ENCODE measurements around the gene SORCS1.

SORCS1 gene

GRCh38 chr10:106746868-106747267 lies 417.6 kb downstream of the SORCS1 start:
- no peak overlapping the region for H3K4me3 ChIP-seq (ENCODE audit: low read depth, low read length)
- TF ChIP-seq MYC (IDR thresholded peaks at IDR 0.05; ENCODE audit: low read depth, low read length) (no peak), POLR2A (IDR thresholded peaks at IDR 0.05; ENCODE audit: extremely low read depth, insufficient read length) (no peak), CTCF (IDR thresholded peaks at IDR 0.05; ENCODE audit: low read depth, low read length) (no peak), MAX (IDR thresholded peaks at IDR 0.05; ENCODE audit: low read depth, low read length) (no peak)
- no peak for DNase-seq (ENCODE audit: low read depth)

- DNase-seq (ENCODE audit: low read depth): no peak
- H3K4me3 ChIP-seq (ENCODE audit: low read depth, low read length): no peak overlapping the region
- TF ChIP-seq MAX (IDR thresholded peaks at IDR 0.05; ENCODE audit: low read depth, low read length) (no peak), CTCF (IDR thresholded peaks at IDR 0.05; ENCODE audit: low read depth, low read length) (no peak), MYC (IDR thresholded peaks at IDR 0.05; ENCODE audit: low read depth, low read length) (no peak), POLR2A (IDR thresholded peaks at IDR 0.05; ENCODE audit: extremely low read depth, insufficient read length) (no peak)
These were observed 423.4 kb downstream of the SORCS1 start for GRCh38 chr10:106741006-106741530.

- no peak for DNase-seq (ENCODE audit: low read depth)
- TF ChIP-seq MYC (IDR thresholded peaks at IDR 0.05; ENCODE audit: low read depth, low read length) (no peak), MAX (IDR thresholded peaks at IDR 0.05; ENCODE audit: low read depth, low read length) (no peak), POLR2A (IDR thresholded peaks at IDR 0.05; ENCODE audit: extremely low read depth, insufficient read length) (no peak), CTCF (IDR thresholded peaks at IDR 0.05; ENCODE audit: low read depth, low read length) (no peak)
- H3K4me3 ChIP-seq (ENCODE audit: low read depth, low read length): no peak overlapping the region
These were observed 424.4 kb downstream of the SORCS1 start for GRCh38 chr10:106740071-106740470.

GRCh38 chr10:106734220-106734619 lies 430.3 kb downstream of the SORCS1 start:
- DNase-seq (ENCODE audit: low read depth): no peak
- H3K4me3 ChIP-seq (ENCODE audit: low read depth, low read length): no peak overlapping the region
- TF ChIP-seq MYC (IDR thresholded peaks at IDR 0.05; ENCODE audit: low read depth, low read length) (no peak), CTCF (IDR thresholded peaks at IDR 0.05; ENCODE audit: low read depth, low read length) (no peak), POLR2A (IDR thresholded peaks at IDR 0.05; ENCODE audit: extremely low read depth, insufficient read length) (no peak), MAX (IDR thresholded peaks at IDR 0.05; ENCODE audit: low read depth, low read length) (no peak)

GRCh38 chr10:106728232-106728631 lies 436.3 kb downstream of the SORCS1 start:
- no peak for DNase-seq (ENCODE audit: low read depth)
- TF ChIP-seq POLR2A (IDR thresholded peaks at IDR 0.05; ENCODE audit: extremely low read depth, insufficient read length) (no peak), MYC (IDR thresholded peaks at IDR 0.05; ENCODE audit: low read depth, low read length) (no peak), CTCF (IDR thresholded peaks at IDR 0.05; ENCODE audit: low read depth, low read length) (no peak), MAX (IDR thresholded peaks at IDR 0.05; ENCODE audit: low read depth, low read length) (no peak)

More at GRCh38 chr10:106728232-106728631, 436.3 kb downstream of the SORCS1 start:
- no peak overlapping the region for H3K4me3 ChIP-seq (ENCODE audit: low read depth, low read length)

Data from NB4 (cell line).